OCI-LY7 (cell line): ENCODE data around the gene NUDT14. TPM values are rescaled to one million over a fixed set of nuclear protein-coding genes. Genes with fewer than 3 reads are reported as not detected.

Experiments used
- BruUV-seq: library from RNA; stranded (reverse); fragments of 400-500 nt; replicated peaks from 2 replicates; lab custom pipeline; 2021; lab: Mats Ljungman, UMichigan
- CTCF ChIA-PET: fragments of 300-600 bp; sonication (Branson Sonifier 250); formaldehyde crosslinking; loops from one replicate; lab custom pipeline; 2022; ENCODE audit warnings: antibody characterized with exemption; ENCODE audit not compliant: unreplicated experiment; lab: Charles Lee
- POLR2A ChIA-PET: fragments of 300-600 bp; sonication (Branson Sonifier 250); formaldehyde crosslinking; loops from one replicate; lab custom pipeline; 2022; ENCODE audit warnings: antibody characterized with exemption; lab: Charles Lee
- DNase-seq: peaks from one replicate; pipeline ENCODE4 v3.0.0-alpha.2; 2015; ENCODE audit warnings: low spot score
- H2AFZ ChIP-seq: fragments of 200-600 bp; sonication (generic), shearing (Covaris generic); 2 replicates; pipeline ENCODE4 v1.6.1; 2014; ENCODE audit warnings: mild to moderate bottlenecking, antibody characterized with exemption, low read length, moderate library complexity
- H3K27ac ChIP-seq: fragments of 200-600 bp; sonication (generic); 2 replicates; pipeline ENCODE4 v1.5.1; 2014; ENCODE audit warnings: mixed run types, low read depth, mild to moderate bottlenecking, moderate library complexity, low read length, inconsistent platforms; ENCODE audit not compliant: poor library complexity, severe bottlenecking
- H3K36me3 ChIP-seq: fragments of 200-600 bp; sonication (generic); 2 replicates; pipeline ENCODE4 v1.6.1; 2014; ENCODE audit warnings: mild to moderate bottlenecking, antibody characterized with exemption, low read length, moderate library complexity, mixed read lengths; ENCODE audit not compliant: insufficient read depth
- H3K4me1 ChIP-seq: fragments of 200-600 bp; sonication (generic); 2 replicates; pipeline ENCODE4 v1.5.1; 2014; ENCODE audit warnings: mild to moderate bottlenecking, low read length; ENCODE audit not compliant: insufficient read depth, poor library complexity, severe bottlenecking
- H3K4me2 ChIP-seq: fragments of 200-600 bp; sonication (generic); 2 replicates; pipeline ENCODE4 v1.6.1; 2014; ENCODE audit warnings: mild to moderate bottlenecking, low read length
- H3K4me3 ChIP-seq: fragments of 200-600 bp; sonication (generic); 2 replicates; pipeline ENCODE4 v1.5.1; 2014; ENCODE audit warnings: mild to moderate bottlenecking, low read depth, low read length; ENCODE audit not compliant: poor library complexity, severe bottlenecking
- H3K79me2 ChIP-seq: fragments of 200-600 bp; sonication (generic); 2 replicates; pipeline ENCODE4 v1.6.1; 2016; ENCODE audit warnings: low read depth, mild to moderate bottlenecking, low read length, moderate library complexity, mixed read lengths; ENCODE audit not compliant: insufficient read depth
- H3K9me2 ChIP-seq: fragments of 200-600 bp; sonication (generic); 2 replicates; pipeline ENCODE4 v1.6.1; 2016; ENCODE audit warnings: mild to moderate bottlenecking, low read length, mixed read lengths; ENCODE audit not compliant: insufficient read depth
- H3K9me3 ChIP-seq: fragments of 200-600 bp; sonication (generic); 2 replicates; pipeline ENCODE4 v1.6.1; 2014; ENCODE audit warnings: mild to moderate bottlenecking, mixed run types, low read length, mixed read lengths
- H4K20me1 ChIP-seq: fragments of 200-600 bp; sonication (generic); 2 replicates; pipeline ENCODE4 v1.6.1; 2014; ENCODE audit warnings: mild to moderate bottlenecking, antibody characterized with exemption, low read length, moderate library complexity, mixed read lengths; ENCODE audit not compliant: insufficient read depth
- CTCF ChIP-seq: fragments of 200-600 bp; sonication (generic); conservative IDR thresholded peaks from 2 replicates; pipeline ENCODE4 v1.5.1; 2014; ENCODE audit warnings: mild to moderate bottlenecking, antibody characterized with exemption, low read length, moderate library complexity, mixed read lengths
- EZH2phosphoT487 ChIP-seq: fragments of 200-600 bp; sonication (generic); IDR thresholded peaks from 2 replicates; pipeline ENCODE4 v1.6.1; 2018; ENCODE audit warnings: low read depth, borderline replicate concordance, mild to moderate bottlenecking, mixed run types, antibody characterized with exemption, low read length, moderate library complexity, mixed read lengths
- intact Hi-C: fragments of 100-400 bp; cut with micrococcal nuclease; formaldehyde crosslinking; loops from one replicate; pipeline ENCODE4 v1.10.0; 2022; ENCODE audit not compliant: unreplicated experiment
- total RNA-seq, 2 experiments: library from RNA; depleted of rRNA in 1 of 2; stranded (reverse); fragments of >200 nt in 1 of 2; shearing (Covaris generic) in 1 of 2; gene quantifications; 2 replicates each; pipeline ENCODE4 v1.2.3, GENCODE V29; 2014 to 2022

The NUDT14 gene
- total RNA-seq, 2 experiments from 2014 or later, result 32.1 to 37.5 TPM

- ChIA-PET CTCF (no interaction called here), POLR2A (no interaction called here)
- TF ChIP-seq CTCF, result no peak
- no peak for TF ChIP-seq EZH2phosphoT487
- H3K9me2 ChIP-seq, result no peaks in the 10 kb centered on the region
- no peak overlapping the region for H3K4me2 ChIP-seq
- no peak overlapping the region for H3K27ac ChIP-seq
- H2AFZ ChIP-seq, result no peak overlapping the region
- H4K20me1 ChIP-seq, result no peaks in the 10 kb centered on the region
- H3K4me3 ChIP-seq, result no peak overlapping the region
- H3K36me3 ChIP-seq, result no peaks in the 10 kb centered on the region
- DNase-seq, result no peak
- intact Hi-C loops, result no loop called here
- H3K4me1 ChIP-seq, result no peaks in the 10 kb centered on the region
- H3K9me3 ChIP-seq, result 0 out of 2 replicates have a peak, but pooled peaks cover 4% of the 10 kb centered on the region
- no TSS peak for BruUV-seq
- no peaks in the 10 kb centered on the region for H3K79me2 ChIP-seq
Measured at GRCh38 chr14:105144666-105145380, 36.3 kb downstream of the NUDT14 start.

DNA sequence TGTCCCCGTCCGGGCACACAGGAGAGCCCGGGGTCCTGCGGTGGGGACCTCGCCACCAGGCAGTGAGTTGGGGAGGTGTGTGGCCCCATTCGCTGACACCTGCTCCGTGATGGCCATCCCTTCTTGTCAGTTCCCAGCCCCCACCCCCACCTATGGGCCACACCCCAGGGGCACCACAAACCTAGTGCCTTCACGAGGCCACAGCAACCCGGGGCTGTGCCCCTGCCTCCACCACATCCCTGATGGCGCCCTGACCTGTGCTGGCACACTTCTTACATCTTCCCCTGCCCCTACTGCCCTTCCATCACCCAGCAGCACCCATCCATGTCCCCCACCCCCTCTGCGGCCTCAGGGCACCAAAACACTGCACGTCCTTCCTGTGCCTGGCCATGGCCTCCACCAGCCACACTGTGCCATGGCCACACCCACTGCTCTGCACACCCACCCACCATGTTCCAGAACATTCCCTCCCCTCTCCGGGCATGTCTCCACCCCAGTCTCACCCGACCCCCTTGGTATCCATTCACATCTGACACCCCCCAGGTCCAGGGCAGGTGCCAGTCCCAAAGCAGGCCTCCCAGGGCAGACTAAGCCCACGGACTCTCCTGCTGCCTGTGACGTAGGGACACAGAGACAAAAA, 37.0 kb downstream of the NUDT14 start:
- no peaks in the 10 kb centered on the region for H3K4me1 ChIP-seq
- POLR2A ChIA-PET, result no interaction called here
- intact Hi-C loops, result no loop called here
- H3K36me3 ChIP-seq, result no peaks in the 10 kb centered on the region
- CTCF ChIA-PET, result no interaction called here
- H3K9me3 ChIP-seq, result 0 out of 2 replicates have a peak, but pooled peaks cover 10% of the 10 kb centered on the region
- H3K4me3 ChIP-seq, result no peak overlapping the region
- H3K9me2 ChIP-seq, result no peaks in the 10 kb centered on the region
- no peak overlapping the region for H3K4me2 ChIP-seq
- no peak overlapping the region for H2AFZ ChIP-seq
- H3K27ac ChIP-seq, result no peak overlapping the region
- no peak for TF ChIP-seq CTCF
- TF ChIP-seq EZH2phosphoT487, result no peak
- no peaks in the 10 kb centered on the region for H4K20me1 ChIP-seq
- no peak for DNase-seq
- BruUV-seq, result no TSS peak
- H3K79me2 ChIP-seq, result no peaks in the 10 kb centered on the region
